PFSK-1 (cell line): Measurements from ENCODE around the gene IFT122.

ENCODE experiments used
- FOXP2 ChIP-seq: optimal IDR thresholded peaks from 2 replicates; pipeline ENCODE3; 2011; ENCODE audit warnings: borderline replicate concordance, control low read depth, inconsistent platforms; ENCODE audit not compliant: insufficient read depth; ENCODE audit errors: extremely low read length, extremely low read depth
- POLR2AphosphoS5 ChIP-seq: IDR thresholded peaks from 2 replicates; pipeline ENCODE4 v1.6.1; 2012; ENCODE audit warnings: low read depth, mild to moderate bottlenecking, control low read depth, low read length, moderate library complexity
- SIN3A ChIP-seq: IDR thresholded peaks from 2 replicates; pipeline ENCODE4 v1.6.1; 2012; ENCODE audit warnings: mild to moderate bottlenecking, low read length, moderate library complexity, borderline replicate concordance; ENCODE audit not compliant: insufficient read depth
- TAF1 ChIP-seq: IDR thresholded peaks from 2 replicates; pipeline ENCODE4 v1.6.1; 2012; ENCODE audit warnings: low read length, control low read depth, borderline replicate concordance; ENCODE audit not compliant: insufficient read depth
- TF ChIP-seq, protein P1 (sequence below), 2 experiments: IDR thresholded peaks; 2 replicates each; pipeline versions ENCODE4 v1.6.1 to v1.8.0; 2011 to 2012; ENCODE audit warnings: low read depth in 2 of 2, low read length in 2 of 2, control low read depth in 1 of 2, inconsistent platforms in 1 of 2, mild to moderate bottlenecking in 1 of 2, moderate library complexity in 1 of 2; ENCODE audit not compliant: insufficient read depth in 1 of 2

The IFT122 gene

DNA sequence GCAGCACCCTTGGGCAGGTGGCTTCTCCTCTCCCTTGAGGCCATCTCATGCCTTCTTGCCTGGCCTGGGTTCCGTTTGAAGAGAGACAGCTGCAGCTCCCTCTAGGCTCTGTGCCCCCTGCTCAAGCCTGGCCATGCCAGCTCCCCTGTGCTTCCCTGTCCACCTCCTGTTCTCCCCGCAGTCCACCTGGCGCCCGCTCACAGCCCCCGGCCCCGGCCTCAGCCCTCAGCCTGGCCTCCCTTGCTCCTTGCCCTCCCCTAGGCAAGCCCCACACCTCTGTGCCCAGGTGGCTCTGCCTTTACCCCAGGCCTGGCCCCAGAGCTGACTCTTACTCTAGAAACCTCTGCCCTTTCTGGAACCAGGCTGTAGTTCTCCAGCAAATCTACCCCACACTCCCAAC lies 74.5 kb downstream of the IFT122 start:
- TF ChIP-seq TAF1: no peak
- TF ChIP-seq, protein P1, sequence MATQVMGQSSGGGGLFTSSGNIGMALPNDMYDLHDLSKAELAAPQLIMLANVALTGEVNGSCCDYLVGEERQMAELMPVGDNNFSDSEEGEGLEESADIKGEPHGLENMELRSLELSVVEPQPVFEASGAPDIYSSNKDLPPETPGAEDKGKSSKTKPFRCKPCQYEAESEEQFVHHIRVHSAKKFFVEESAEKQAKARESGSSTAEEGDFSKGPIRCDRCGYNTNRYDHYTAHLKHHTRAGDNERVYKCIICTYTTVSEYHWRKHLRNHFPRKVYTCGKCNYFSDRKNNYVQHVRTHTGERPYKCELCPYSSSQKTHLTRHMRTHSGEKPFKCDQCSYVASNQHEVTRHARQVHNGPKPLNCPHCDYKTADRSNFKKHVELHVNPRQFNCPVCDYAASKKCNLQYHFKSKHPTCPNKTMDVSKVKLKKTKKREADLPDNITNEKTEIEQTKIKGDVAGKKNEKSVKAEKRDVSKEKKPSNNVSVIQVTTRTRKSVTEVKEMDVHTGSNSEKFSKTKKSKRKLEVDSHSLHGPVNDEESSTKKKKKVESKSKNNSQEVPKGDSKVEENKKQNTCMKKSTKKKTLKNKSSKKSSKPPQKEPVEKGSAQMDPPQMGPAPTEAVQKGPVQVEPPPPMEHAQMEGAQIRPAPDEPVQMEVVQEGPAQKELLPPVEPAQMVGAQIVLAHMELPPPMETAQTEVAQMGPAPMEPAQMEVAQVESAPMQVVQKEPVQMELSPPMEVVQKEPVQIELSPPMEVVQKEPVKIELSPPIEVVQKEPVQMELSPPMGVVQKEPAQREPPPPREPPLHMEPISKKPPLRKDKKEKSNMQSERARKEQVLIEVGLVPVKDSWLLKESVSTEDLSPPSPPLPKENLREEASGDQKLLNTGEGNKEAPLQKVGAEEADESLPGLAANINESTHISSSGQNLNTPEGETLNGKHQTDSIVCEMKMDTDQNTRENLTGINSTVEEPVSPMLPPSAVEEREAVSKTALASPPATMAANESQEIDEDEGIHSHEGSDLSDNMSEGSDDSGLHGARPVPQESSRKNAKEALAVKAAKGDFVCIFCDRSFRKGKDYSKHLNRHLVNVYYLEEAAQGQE (IDR thresholded peaks at IDR 0.05; ENCODE audit: insufficient read depth in 1 of 2, low read depth in 2 of 2, low read length in 2 of 2): no peak
- TF ChIP-seq POLR2AphosphoS5: no peak
- no peak for TF ChIP-seq SIN3A
- TF ChIP-seq FOXP2: no peak

DNA sequence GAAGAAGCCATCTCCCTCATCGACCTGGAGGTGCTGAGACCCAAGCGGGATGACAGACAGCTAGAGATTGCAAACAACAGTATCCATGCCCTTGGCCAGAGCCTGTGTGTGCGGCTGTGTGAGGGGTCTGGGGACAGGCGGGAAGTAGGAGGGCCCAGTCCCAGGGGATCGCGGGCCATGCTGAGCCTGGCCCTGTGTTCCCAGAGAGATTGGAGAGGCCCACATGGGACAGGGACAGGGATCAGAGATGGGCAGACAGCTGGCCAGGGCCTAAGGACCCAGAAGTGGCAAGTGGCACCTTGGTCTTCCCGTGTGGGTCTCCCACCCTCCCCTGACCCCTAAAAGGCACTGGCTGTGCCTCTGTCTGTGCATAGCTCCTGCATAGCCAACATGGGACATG lies 77.5 kb downstream of the IFT122 start:
- TF ChIP-seq, protein P1 (IDR thresholded peaks at IDR 0.05; ENCODE audit: insufficient read depth in 1 of 2, low read depth in 2 of 2, low read length in 2 of 2): no peak
- TF ChIP-seq TAF1: no peak
- TF ChIP-seq FOXP2: no peak
- no peak for TF ChIP-seq SIN3A
- no peak for TF ChIP-seq POLR2AphosphoS5

DNA sequence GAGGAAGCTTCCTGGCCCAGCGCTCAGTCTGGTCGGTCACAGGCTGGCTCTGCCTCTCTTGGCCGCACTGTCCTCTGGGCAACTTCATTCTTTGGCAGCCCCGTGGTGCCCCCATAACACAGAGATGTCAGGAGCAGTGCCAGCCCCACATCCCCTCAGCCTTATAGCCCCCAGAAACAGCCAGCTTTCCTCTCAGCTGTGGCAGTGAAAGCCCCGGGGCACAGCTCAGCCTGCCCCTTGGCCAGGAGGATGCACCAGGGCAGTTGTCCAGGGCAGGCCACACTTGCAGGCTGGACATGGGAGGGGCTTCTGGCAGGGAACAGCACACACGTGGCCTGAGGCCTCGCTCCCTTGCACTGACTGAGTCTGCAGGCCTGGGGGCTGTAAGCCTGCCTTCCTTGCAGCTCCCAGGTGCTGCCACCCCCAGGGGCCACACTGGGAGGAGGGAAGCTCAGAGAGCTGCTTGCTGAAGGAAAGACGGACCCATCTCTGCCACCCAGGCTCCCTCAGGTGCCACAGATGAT lies 78.1 kb downstream of the IFT122 start:
- TF ChIP-seq POLR2AphosphoS5 (no peak), TAF1 (no peak), FOXP2 (no peak), SIN3A (no peak)
- TF ChIP-seq, protein P1 (IDR thresholded peaks at IDR 0.05; ENCODE audit: insufficient read depth in 1 of 2, low read depth in 2 of 2, low read length in 2 of 2): no peak

DNA sequence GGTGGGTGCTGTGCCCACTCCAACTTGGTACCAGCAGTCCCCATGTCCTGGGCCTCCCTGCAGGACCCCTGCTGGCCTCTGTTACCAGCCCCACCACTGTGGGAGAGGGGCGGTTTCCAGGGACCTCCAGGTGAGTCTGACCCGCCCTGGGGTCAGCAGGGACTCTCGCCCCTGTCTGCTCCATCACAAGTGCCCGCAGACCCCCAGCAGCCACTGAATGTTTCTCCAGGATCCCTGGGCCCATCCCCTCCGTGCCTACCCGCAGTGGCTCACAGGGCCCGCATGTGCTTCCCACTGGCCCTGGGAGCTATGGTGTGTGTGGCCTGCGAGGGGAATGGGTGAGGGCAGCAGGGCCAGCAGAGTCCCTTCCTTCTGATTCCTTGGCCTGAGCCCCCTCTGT lies 78.6 kb downstream of the IFT122 start:
- TF ChIP-seq POLR2AphosphoS5 (no peak), FOXP2 (no peak), TAF1 (no peak), SIN3A (no peak)
- TF ChIP-seq, protein P1 (IDR thresholded peaks at IDR 0.05; ENCODE audit: insufficient read depth in 1 of 2, low read depth in 2 of 2, low read length in 2 of 2): no peak

DNA sequence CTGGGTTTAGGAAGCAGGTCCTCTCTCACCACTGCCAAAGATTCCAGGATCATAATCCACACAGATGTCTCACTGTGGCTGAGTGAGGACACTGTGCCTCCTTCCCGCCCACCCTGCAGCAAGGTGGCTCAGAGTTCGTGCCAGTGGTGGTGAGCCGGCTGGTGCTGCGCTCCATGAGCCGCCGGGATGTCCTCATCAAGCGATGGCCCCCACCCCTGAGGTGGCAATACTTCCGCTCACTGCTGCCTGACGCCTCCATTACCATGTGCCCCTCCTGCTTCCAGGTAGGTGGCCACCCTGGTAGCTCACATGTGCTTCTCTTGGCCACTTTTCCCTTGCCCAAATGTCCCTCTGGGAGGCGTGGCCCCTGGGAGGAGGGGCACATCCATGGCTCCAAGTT lies 79.4 kb downstream of the IFT122 start:
- TF ChIP-seq SIN3A: no peak
- no peak for TF ChIP-seq TAF1
- no peak for TF ChIP-seq FOXP2
- TF ChIP-seq, protein P1 (IDR thresholded peaks at IDR 0.05; ENCODE audit: insufficient read depth in 1 of 2, low read depth in 2 of 2, low read length in 2 of 2): no peak
- no peak for TF ChIP-seq POLR2AphosphoS5
